Ramos (cell line): ENCODE results near the gene PLCL2.
"Not testable (repeated sequence)": the region's sequence is repeated elsewhere in the genome, so short reads cannot be mapped to it uniquely, and the experiment has no call there.

ENCODE experiments used
- in situ Hi-C: fragments of 300-500 bp; cut with MboI; formaldehyde crosslinking; loops from one replicate; pipeline ENCODE4 v1.14.3; 2022; ENCODE audit warnings: low sequenced_read_pairs; ENCODE audit not compliant: unreplicated experiment

PLCL2 gene

DNA sequence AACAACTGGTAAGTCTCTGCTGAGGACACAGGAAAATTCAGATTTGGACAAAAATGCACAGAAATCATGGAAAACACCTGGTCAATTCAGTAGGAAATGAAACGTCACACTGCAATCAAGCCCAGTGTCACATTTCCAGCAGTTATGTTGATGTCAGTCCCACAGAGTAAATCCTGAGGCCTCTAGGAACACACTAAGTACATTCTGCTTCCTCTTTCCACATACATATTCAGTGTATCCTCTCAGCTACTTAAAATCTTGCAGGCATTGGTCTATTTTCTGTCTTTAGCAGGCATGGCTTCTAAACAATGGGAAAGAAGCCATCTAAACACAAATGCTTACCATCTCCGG lies 207.8 kb downstream of the PLCL2 start:
- in situ Hi-C loops = no loop called here

GRCh38 chr3:17094551-17094950 lies 209.8 kb downstream of the PLCL2 start:
- in situ Hi-C loops = no loop called here

DNA sequence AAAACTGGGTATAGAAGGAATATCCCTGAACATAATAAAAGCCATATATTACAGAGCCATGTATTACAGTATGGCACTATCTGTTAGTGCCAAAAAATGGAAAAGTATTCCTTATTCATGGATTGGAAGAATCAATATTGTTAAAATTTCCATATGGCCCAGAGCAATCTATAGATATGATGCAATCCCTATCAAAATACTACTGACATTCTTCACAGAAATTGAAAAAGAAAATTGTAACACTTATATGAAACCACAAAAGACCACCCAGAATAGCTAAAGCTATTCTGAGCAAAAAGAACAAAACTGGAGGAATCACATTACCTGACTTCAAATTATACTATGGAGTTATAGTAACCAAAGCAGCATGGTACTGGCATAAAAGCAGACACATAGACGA lies 218.8 kb downstream of the PLCL2 start:
- in situ Hi-C loops = no loop called here

DNA sequence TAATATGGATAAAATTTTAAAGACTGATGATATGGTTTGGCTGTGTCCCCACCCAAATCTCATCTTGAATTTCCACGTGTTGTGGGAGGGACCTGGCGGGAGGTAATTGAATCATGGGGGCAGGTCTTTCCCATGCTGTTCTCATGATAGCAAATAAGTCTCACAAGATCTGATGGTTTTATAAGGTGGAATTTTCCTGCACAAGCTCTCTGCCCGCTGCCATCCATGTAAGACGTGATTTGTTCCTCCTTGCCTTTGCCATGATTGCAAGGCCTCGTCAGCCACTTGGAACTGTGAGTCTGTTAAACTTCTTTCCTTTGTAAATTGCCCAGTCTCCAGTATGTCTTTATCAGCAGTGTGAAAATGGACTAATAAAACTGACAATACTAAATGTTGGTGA lies 222.0 kb downstream of the PLCL2 start:
- in situ Hi-C loops = not testable (repeated sequence)

- in situ Hi-C loops = no loop called here
Measured at GRCh38 chr3:17110660-17111396, 226.1 kb downstream of the PLCL2 start.

GRCh38 chr3:17111586-17111985 lies 226.8 kb downstream of the PLCL2 start:
- in situ Hi-C loops = no loop called here

DNA sequence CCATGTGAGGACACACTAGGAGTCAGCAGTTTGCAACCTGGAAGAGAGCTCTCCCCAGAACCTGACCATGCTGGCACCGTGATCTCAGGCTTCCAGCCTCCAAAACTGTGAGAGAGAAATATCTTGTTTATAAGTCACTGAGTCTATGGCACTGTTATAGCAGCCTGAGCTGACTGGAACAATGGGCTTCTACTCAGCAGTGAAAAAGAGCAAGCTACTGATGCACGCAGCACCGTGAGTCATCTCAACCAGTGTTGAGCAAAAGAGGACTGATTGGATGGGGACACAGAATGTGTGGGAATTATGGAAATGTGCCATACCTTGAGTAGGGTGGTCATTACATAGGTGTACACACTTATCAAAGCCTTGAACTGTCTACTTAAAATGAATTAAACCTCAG lies 230.4 kb downstream of the PLCL2 start:
- in situ Hi-C loops = no loop called here

DNA sequence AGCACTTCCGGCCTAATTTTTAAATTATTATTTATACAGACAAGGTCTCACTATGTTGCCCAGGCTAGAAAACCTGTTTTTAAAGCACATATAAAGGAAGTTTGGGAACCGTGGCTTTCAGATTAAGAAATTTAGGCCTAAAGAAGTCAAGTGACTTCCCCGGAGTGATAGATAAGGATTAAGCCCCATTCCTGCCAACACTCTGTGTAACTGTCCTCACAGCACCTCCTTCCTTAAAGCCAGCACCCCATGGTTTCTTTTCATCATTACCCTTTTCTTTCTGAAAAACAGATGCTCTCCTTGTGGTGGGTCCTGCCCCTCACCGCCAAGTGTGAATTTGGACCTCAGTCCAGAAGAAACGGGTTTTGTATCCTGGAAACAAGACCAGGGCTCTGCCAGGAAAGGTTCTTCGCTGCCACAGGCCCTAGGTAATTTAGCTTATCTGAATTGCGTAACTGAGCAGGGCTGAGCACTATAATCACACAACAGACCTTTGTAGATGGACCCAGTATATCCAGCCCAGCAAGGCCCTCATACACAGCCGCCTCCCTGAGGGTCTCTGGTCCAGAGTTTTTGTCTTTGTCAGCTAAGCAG lies 231.3 kb downstream of the PLCL2 start:
- in situ Hi-C loops = no loop called here

- in situ Hi-C loops = no loop called here
Measured at GRCh38 chr3:17118771-17119170, 234.0 kb downstream of the PLCL2 start.

DNA sequence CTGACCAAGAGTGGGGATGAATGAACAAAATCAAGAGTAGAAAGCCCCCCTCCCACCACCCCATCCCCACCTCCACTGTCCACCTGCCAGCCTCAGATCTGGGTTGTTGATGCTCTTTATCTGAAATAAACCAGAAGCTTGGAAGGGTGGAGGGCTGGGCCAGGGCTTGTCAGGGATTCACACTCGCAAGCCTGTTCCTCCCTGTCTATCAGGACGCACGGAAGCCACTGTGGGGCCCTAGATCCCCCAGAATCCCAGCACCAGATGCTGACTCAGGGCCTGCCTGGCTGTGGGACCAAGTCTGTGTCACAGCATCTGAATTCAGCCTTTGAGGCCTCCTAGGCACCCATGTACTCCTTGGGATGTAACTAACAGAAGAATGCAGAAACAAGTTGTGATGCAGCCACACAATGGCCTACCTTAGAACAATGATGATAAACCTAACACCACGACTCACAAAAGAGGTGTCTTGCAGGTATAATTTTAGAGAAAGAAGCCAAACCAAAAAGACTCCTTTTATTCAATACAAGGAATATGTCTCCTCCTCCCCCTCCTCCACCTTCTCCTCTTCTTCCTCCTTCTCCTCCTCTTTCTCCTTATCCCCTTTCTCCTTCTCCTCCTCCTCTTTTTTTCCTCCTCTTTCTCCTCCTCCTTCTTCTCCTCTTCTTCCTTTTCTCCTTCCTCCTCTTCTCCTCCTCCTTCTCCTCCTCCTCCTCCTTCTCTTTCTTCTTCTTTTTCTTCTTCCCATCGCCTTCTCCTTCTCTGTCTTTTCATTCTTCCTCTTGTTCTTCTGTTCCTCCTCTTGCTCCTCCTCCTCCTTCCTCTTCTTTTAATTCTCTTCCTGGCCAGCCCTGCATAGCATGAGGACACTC lies 234.7 kb downstream of the PLCL2 start:
- in situ Hi-C loops = no loop called here

- in situ Hi-C loops = no loop called here
Measured at GRCh38 chr3:17120115-17120514, 235.4 kb downstream of the PLCL2 start.

GRCh38 chr3:17121336-17121735 lies 236.6 kb downstream of the PLCL2 start:
- in situ Hi-C loops = no loop called here

DNA sequence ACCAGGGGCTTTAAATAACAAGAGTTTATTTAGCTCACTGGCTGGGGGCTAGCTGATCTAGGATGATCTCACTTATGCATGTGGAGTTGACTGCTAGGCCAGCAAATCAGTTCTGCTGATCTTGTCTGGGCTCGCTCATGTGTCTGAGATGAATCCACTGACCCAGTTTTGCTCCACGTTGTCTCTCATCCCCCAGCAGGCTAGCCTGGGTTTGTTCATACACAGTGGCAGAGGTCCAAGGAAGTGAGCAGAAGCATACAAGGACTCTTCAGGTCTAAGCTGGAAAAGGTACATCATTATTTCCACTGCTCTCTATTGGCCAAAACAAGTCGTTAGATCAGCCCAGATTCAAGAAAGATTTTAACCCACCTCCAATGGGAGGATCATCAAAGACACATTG lies 238.0 kb downstream of the PLCL2 start:
- in situ Hi-C loops = no loop called here

- in situ Hi-C loops = no loop called here
Measured at GRCh38 chr3:17125738-17126442, 241.1 kb downstream of the PLCL2 start.

DNA sequence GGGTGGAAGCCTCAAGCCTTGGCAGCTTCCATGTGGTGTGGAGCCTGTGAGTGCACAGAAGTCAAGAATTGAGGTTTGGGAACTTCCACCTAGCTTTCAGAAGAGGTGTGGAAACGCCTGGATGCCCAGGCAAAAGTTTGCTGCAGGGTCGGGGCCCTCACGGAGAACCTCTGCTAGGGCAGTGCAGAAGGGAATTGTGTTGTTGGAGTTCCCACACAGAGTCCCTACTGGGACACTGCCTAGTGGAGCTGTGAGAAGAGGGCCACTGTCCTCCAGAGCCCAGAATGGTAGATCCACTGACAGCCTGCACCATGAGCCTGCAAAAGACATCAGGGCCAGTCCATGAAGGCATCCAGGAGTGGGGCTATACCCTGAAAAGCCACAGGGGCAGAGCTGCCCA lies 243.9 kb downstream of the PLCL2 start:
- in situ Hi-C loops = not testable (repeated sequence)

- in situ Hi-C loops = no loop called here
Measured at GRCh38 chr3:17129556-17129955, 244.8 kb downstream of the PLCL2 start.

GRCh38 chr3:17130956-17131355 lies 246.2 kb downstream of the PLCL2 start:
- in situ Hi-C loops = no loop called here

- in situ Hi-C loops = no loop called here
Measured at GRCh38 chr3:17132286-17133115, 247.7 kb downstream of the PLCL2 start.

- in situ Hi-C loops = no loop called here
Measured at GRCh38 chr3:17133632-17134545, 249.1 kb downstream of the PLCL2 start.
